Measurements from ENCODE around the gene PDE6D.

DNA sequence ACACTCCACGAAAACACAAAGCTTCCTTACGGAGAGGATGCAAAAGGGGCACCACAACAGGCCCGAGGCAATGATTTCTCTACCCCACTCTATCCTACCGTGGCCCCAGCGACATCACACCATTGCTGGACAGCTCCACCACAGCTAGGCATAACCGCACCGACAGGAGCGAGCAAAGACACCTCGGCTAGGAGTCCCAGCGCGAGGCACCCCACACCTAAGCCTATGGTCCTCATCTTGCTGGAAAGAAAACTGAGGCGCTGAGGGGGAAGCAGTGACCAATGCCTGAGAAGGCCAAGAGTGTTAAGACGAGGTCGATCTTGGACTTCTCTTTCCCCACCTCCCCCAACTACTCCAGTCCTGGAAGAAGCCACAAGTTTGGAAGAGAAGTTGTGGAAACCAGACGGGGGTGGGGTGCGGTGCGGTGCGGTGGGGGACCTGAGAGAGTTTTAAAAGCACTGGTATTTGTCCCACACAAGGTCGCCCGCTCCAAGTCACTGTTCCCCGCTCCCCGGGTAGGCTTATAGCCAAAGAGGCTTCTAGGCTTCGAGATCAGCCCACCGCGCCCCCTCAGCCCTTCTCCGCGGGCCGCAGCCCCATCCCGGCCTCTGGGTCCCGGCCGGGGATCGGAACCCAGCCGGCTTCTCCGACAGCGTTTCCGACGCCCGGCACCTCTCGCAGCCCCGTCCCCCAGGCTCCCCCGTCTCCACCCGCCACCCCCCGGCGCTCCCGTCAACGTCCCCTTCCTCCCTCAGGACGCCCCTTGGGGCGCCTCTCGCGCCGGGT lies 766 bp downstream of the PDE6D start:
- TF ChIP-seq CTCF (tag by site-specific recombination; IDR thresholded peaks at IDR 0.05) (no peak), ZBTB6 (tag by site-specific recombination; IDR thresholded peaks at IDR 0.05) (no peak), ZBTB17 (tag by site-specific recombination; IDR thresholded peaks at IDR 0.05) (peak; percentile 67), ZNF350 (tag by site-specific recombination; IDR thresholded peaks at IDR 0.05) (no peak), ZSCAN5A (tag by site-specific recombination; IDR thresholded peaks at IDR 0.05) (no peak), ZNF600 (tag by site-specific recombination; IDR thresholded peaks at IDR 0.05) (peak; percentile 69), ZNF777 (tag by site-specific recombination; IDR thresholded peaks at IDR 0.05; ENCODE audit: borderline replicate concordance) (no peak), ZNF24 (tag by site-specific recombination; IDR thresholded peaks at IDR 0.05) (no peak), ZBTB10 (tag by site-specific recombination; IDR thresholded peaks at IDR 0.05) (no peak), ZNF670 (tag by site-specific recombination; IDR thresholded peaks at IDR 0.05; ENCODE audit: low read depth) (no peak)
- TF ChIP-seq, protein P1, sequence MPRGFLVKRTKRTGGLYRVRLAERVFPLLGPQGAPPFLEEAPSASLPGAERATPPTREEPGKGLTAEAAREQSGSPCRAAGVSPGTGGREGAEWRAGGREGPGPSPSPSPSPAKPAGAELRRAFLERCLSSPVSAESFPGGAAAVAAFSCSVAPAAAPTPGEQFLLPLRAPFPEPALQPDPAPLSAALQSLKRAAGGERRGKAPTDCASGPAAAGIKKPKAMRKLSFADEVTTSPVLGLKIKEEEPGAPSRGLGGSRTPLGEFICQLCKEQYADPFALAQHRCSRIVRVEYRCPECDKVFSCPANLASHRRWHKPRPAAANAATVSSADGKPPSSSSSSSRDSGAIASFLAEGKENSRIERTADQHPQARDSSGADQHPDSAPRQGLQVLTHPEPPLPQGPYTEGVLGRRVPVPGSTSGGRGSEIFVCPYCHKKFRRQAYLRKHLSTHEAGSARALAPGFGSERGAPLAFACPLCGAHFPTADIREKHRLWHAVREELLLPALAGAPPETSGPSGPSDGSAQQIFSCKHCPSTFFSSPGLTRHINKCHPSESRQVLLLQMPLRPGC (tag by site-specific recombination; IDR thresholded peaks at IDR 0.05): no peak
- TF ChIP-seq, protein P2, sequence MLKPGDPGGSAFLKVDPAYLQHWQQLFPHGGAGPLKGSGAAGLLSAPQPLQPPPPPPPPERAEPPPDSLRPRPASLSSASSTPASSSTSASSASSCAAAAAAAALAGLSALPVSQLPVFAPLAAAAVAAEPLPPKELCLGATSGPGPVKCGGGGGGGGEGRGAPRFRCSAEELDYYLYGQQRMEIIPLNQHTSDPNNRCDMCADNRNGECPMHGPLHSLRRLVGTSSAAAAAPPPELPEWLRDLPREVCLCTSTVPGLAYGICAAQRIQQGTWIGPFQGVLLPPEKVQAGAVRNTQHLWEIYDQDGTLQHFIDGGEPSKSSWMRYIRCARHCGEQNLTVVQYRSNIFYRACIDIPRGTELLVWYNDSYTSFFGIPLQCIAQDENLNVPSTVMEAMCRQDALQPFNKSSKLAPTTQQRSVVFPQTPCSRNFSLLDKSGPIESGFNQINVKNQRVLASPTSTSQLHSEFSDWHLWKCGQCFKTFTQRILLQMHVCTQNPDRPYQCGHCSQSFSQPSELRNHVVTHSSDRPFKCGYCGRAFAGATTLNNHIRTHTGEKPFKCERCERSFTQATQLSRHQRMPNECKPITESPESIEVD (tag by site-specific recombination; IDR thresholded peaks at IDR 0.05): no peak
- TF ChIP-seq, protein P3, sequence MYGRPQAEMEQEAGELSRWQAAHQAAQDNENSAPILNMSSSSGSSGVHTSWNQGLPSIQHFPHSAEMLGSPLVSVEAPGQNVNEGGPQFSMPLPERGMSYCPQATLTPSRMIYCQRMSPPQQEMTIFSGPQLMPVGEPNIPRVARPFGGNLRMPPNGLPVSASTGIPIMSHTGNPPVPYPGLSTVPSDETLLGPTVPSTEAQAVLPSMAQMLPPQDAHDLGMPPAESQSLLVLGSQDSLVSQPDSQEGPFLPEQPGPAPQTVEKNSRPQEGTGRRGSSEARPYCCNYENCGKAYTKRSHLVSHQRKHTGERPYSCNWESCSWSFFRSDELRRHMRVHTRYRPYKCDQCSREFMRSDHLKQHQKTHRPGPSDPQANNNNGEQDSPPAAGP (tag by site-specific recombination; IDR thresholded peaks at IDR 0.05): no peak

Measured in HEK293 (cell line).